OCI-LY1 (cell line): ENCODE measurements around the gene SLC38A7.

Source experiments
- EZH2 ChIP-seq: fragments of 200-600 bp; sonication (generic), shearing (Covaris generic); IDR thresholded peaks from 2 replicates; pipeline ENCODE4 v1.8.0; 2017; ENCODE audit warnings: borderline replicate concordance, mixed run types, mild to moderate bottlenecking, antibody characterized with exemption, low read length, moderate library complexity, mixed read lengths
- TF ChIP-seq, protein P1 (sequence below): fragments of 200-600 bp; sonication (generic), shearing (Covaris generic); IDR thresholded peaks from 2 replicates; pipeline ENCODE4 v1.5.1; 2017; ENCODE audit warnings: mild to moderate bottlenecking, antibody characterized with exemption, low read length, moderate library complexity, mixed read lengths

DNA sequence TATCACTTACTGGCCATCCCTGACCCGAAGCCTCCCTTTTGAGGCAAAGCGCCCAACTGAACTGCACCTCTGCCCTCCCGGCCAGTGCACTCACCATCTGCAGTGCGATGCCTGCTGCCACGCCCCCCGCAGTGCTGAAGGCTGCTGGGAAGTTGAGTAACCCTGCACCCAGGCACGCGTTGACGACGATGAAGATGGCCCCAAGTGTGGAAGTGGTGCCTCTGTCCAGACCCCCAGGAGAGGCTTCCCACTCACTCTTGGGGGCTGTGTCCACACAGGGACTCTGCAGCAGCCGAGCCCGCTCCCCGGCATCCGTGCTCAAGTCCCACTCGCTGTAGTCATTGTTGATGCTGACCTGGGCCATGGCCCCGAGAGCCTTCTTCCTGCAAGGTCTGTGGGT is 4.8 kb downstream of the SLC38A7 start:
- TF ChIP-seq, protein P1, sequence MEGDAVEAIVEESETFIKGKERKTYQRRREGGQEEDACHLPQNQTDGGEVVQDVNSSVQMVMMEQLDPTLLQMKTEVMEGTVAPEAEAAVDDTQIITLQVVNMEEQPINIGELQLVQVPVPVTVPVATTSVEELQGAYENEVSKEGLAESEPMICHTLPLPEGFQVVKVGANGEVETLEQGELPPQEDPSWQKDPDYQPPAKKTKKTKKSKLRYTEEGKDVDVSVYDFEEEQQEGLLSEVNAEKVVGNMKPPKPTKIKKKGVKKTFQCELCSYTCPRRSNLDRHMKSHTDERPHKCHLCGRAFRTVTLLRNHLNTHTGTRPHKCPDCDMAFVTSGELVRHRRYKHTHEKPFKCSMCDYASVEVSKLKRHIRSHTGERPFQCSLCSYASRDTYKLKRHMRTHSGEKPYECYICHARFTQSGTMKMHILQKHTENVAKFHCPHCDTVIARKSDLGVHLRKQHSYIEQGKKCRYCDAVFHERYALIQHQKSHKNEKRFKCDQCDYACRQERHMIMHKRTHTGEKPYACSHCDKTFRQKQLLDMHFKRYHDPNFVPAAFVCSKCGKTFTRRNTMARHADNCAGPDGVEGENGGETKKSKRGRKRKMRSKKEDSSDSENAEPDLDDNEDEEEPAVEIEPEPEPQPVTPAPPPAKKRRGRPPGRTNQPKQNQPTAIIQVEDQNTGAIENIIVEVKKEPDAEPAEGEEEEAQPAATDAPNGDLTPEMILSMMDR, result no peak
- TF ChIP-seq EZH2, result no peak
